Panc1 (cell line): ENCODE data around the gene DRC3. TPM values are rescaled to one million over a fixed set of nuclear protein-coding genes. Genes with fewer than 3 reads are reported as not detected.

Experiments
- ATAC-seq: fragments of 200-7000 bp; cut with Tn5 transposase; 2 replicates; pipeline ENCODE4 v1.9.1; 2020; ENCODE audit warnings: mild to moderate bottlenecking, moderate library complexity
- BruUV-seq: library from RNA; stranded (reverse); fragments of 400-500 nt; replicated peaks from 2 replicates; lab custom pipeline; 2021; lab: Mats Ljungman, UMichigan
- CTCF ChIA-PET: fragments of 300-600 bp; sonication (Branson Sonifier 250); formaldehyde crosslinking; loops from one replicate; lab custom pipeline; 2022; ENCODE audit warnings: antibody characterized with exemption; lab: Charles Lee
- POLR2A ChIA-PET: fragments of 300-600 bp; sonication (Branson Sonifier 250); formaldehyde crosslinking; loops from one replicate; lab custom pipeline; 2022; ENCODE audit warnings: antibody characterized with exemption; lab: Charles Lee
- DNase-seq: peaks from one replicate; pipeline ENCODE4 v3.0.0-alpha.2; 2010; ENCODE audit warnings: low read depth, low spot score
- H3K27ac ChIP-seq: 2 replicates; pipeline ENCODE4 v1.5.1; 2011; ENCODE audit warnings: mild to moderate bottlenecking, low read length, inconsistent platforms
- H3K27me3 ChIP-seq: fragments of 200-500 bp; sonication (Bioruptor generic); 2 replicates; pipeline ENCODE4 v1.6.0; 2014; ENCODE audit warnings: low read length, inconsistent platforms; ENCODE audit not compliant: control insufficient read depth, insufficient read depth
- H3K36me3 ChIP-seq: fragments of 200-500 bp; sonication (Bioruptor generic); 2 replicates; pipeline ENCODE4 v1.5.1; 2014; ENCODE audit warnings: inconsistent platforms, mild to moderate bottlenecking, low read length, moderate library complexity; ENCODE audit not compliant: control insufficient read depth, insufficient read depth
- H3K4me1 ChIP-seq: 2 replicates; pipeline ENCODE4 v1.5.1; 2011; ENCODE audit warnings: inconsistent platforms, mild to moderate bottlenecking, low read length, moderate library complexity; ENCODE audit not compliant: control insufficient read depth, insufficient read depth
- H3K4me3 ChIP-seq, 2 experiments: 2 replicates each; pipeline ENCODE4 v1.5.1; 2011 to 2012; ENCODE audit warnings: low read depth in 2 of 2, low read length in 2 of 2, mild to moderate bottlenecking in 2 of 2, inconsistent platforms in 1 of 2, moderate library complexity in 1 of 2
- H3K9me3 ChIP-seq: fragments of 200-500 bp; sonication (Bioruptor generic); 2 replicates; pipeline ENCODE4 v1.5.1; 2014; ENCODE audit warnings: low read depth, mild to moderate bottlenecking, inconsistent platforms, low read length, moderate library complexity; ENCODE audit not compliant: control insufficient read depth, insufficient read depth
- CTCF ChIP-seq: fragments of 450-650 bp; IDR thresholded peaks from 2 replicates; pipeline ENCODE4 v1.5.1; 2017; ENCODE audit warnings: mild to moderate bottlenecking
- POLR2AphosphoS5 ChIP-seq: IDR thresholded peaks from 2 replicates; pipeline ENCODE4 v1.6.1; 2012; ENCODE audit warnings: mild to moderate bottlenecking, low read depth, low read length, moderate library complexity
- REST ChIP-seq, 2 experiments: IDR thresholded peaks; 2 replicates each; pipeline ENCODE4 v1.6.1; 2011 to 2012; ENCODE audit warnings: low read depth in 2 of 2, control low read depth in 1 of 2, low read length in 1 of 2, mild to moderate bottlenecking in 1 of 2, moderate library complexity in 1 of 2; ENCODE audit not compliant: insufficient read depth in 1 of 2
- SIN3A ChIP-seq: IDR thresholded peaks from 2 replicates; pipeline ENCODE4 v1.6.1; 2012; ENCODE audit warnings: low read depth, mild to moderate bottlenecking, low read length, moderate library complexity, borderline replicate concordance; ENCODE audit not compliant: insufficient read depth
- TCF7L2 ChIP-seq: IDR thresholded peaks from 2 replicates; pipeline ENCODE4 v1.6.1; 2011; ENCODE audit warnings: mild to moderate bottlenecking, low read depth, low read length, inconsistent platforms
- in situ Hi-C: cut with HindIII; loops from 2 replicates; pipeline ENCODE4 v1.10.0; 2016; ENCODE audit warnings: low sequenced_read_pairs, low pct_unique_long_range_greater_than_20kb
- intact Hi-C: fragments of 100-400 bp; cut with micrococcal nuclease; formaldehyde crosslinking; loops from one replicate; pipeline ENCODE4 v1.10.0; 2022; ENCODE audit not compliant: unreplicated experiment
- total RNA-seq: library from RNA; stranded (reverse); gene quantifications from one replicate; pipeline ENCODE4 v1.2.1, GENCODE V29; 2021; ENCODE audit not compliant: unreplicated experiment

DRC3 gene
- total RNA-seq, 1 experiment from 2014 or later: 3.6 TPM

GRCh38 chr17:17943281-17943984, 29.2 kb upstream of the DRC3 start:
- peaks cover 79% of the 10 kb centered on the region for H3K4me1 ChIP-seq
- H3K27ac ChIP-seq: peak overlapping the region; percentile 84
- ChIA-PET POLR2A (no interaction called here), CTCF (no interaction called here)
- in situ Hi-C loops: no loop called here
- no peaks in the 10 kb centered on the region for H3K9me3 ChIP-seq
- intact Hi-C loops: no loop called here
- no peaks in the 10 kb centered on the region; the same call in 1 of the 2 replicates for H3K36me3 ChIP-seq
- peak; percentile 60 for ATAC-seq
- no peak for DNase-seq
- BruUV-seq: no TSS peak
- no peaks in the 10 kb centered on the region for H3K27me3 ChIP-seq
- TF ChIP-seq SIN3A: no peak
- TF ChIP-seq REST (IDR thresholded peaks at IDR 0.05; ENCODE audit: insufficient read depth in 1 of 2, low read depth in 2 of 2, low read length in 1 of 2): no peak
- TF ChIP-seq TCF7L2: no peak
- no peak for TF ChIP-seq POLR2AphosphoS5
- no peak for TF ChIP-seq CTCF
- no peak overlapping the region for H3K4me3 ChIP-seq

GRCh38 chr17:17944242-17944641, 28.4 kb upstream of the DRC3 start:
- intact Hi-C loops (no loop called here), in situ Hi-C loops (no loop called here)
- ChIA-PET CTCF (no interaction called here), POLR2A (interaction anchor here (0.7 to 1.0 kb wide), 3 partner anchors 9 to 57 kb away, joined by 3 to 7 read pairs (median 3); partner anchors contain the start of genes DRC3 and TOM1L2)
- TF ChIP-seq SIN3A: no peak
- TF ChIP-seq CTCF: no peak
- no peak for TF ChIP-seq TCF7L2
- TF ChIP-seq POLR2AphosphoS5: no peak
- no peak for TF ChIP-seq REST (IDR thresholded peaks at IDR 0.05; ENCODE audit: insufficient read depth in 1 of 2, low read depth in 2 of 2, low read length in 1 of 2)
- no TSS peak for BruUV-seq
- ATAC-seq: no peak
- no peaks in the 10 kb centered on the region for H3K27me3 ChIP-seq
- H3K27ac ChIP-seq: peak overlapping the region; percentile 84
- no peaks in the 10 kb centered on the region; the same call in 1 of the 2 replicates for H3K36me3 ChIP-seq
- H3K4me3 ChIP-seq: no peak overlapping the region
- H3K9me3 ChIP-seq: no peaks in the 10 kb centered on the region
- no peak for DNase-seq
- H3K4me1 ChIP-seq: peaks cover 74% of the 10 kb centered on the region
